Lower leg skin (tissue), 3 donors: ENCODE measurements around the gene CMSS1.

Source experiments
- POLR2A ChIP-seq, 2 donors: fragments of 450-650 bp; IDR thresholded peaks; one replicate each; pipeline ENCODE4 v1.6.1; 2016 to 2017; ENCODE audit warnings: antibody characterized with exemption in 2 of 2, mild to moderate bottlenecking in 1 of 2, moderate library complexity in 1 of 2
- TF ChIP-seq, protein P1 (sequence below), 3 donors: fragments of 450-650 bp; IDR thresholded peaks; one replicate each; pipeline ENCODE4 v1.5.1; 2016; ENCODE audit warnings: antibody characterized with exemption in 3 of 3, mild to moderate bottlenecking in 3 of 3, moderate library complexity in 2 of 3

DNA sequence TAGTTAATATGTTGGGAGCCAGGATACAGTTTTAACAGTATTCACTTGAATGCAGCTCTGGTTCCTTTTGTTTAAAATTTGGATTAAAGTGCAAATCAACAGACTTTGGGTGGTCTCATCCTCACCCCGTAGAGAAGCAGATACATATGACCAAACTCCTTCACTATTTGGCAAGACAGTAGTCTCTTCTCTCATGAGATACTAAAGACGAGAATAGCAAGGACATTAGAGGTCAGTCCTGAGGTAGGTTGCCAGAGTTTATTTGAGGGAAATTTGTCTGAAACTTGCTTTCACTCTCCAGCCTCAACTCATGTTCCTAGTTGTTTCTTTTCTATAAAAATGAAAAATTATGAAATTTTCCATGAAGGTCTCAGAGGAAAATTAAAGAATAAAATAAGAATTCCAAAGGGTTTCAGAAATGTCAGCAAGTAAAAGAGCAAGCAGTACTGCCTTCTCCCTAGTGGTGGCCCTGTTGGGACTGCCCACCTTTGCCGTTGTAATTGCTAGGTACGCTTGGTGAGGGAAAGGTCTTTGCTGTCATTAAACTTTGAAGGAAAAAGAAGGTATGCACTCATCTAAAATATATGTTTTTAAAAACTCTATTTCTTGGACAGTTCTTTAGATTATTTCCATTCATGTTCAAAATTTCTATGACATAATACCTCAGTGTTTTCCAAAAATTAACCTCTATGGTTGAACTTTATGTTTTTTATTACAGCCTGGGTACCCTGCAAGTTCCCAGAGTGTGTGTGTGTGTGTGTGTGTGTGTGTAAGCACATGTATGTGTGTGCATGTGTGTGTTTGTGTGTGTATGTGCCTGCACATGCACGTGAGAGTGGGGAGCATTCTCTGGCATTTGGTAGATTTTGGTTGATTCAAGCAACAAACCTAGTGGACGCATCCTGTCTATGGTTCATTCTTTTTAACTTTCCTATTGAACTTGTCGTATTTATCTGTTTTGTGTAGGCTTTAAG, 111.4 kb downstream of the CMSS1 start:
- no peak for TF ChIP-seq POLR2A (IDR thresholded peaks at IDR 0.05)
- TF ChIP-seq, protein P1, sequence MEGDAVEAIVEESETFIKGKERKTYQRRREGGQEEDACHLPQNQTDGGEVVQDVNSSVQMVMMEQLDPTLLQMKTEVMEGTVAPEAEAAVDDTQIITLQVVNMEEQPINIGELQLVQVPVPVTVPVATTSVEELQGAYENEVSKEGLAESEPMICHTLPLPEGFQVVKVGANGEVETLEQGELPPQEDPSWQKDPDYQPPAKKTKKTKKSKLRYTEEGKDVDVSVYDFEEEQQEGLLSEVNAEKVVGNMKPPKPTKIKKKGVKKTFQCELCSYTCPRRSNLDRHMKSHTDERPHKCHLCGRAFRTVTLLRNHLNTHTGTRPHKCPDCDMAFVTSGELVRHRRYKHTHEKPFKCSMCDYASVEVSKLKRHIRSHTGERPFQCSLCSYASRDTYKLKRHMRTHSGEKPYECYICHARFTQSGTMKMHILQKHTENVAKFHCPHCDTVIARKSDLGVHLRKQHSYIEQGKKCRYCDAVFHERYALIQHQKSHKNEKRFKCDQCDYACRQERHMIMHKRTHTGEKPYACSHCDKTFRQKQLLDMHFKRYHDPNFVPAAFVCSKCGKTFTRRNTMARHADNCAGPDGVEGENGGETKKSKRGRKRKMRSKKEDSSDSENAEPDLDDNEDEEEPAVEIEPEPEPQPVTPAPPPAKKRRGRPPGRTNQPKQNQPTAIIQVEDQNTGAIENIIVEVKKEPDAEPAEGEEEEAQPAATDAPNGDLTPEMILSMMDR (IDR thresholded peaks at IDR 0.05) = no peak
